ENCODE measurements around the gene GATC. TPM values are rescaled to one million over a fixed set of nuclear protein-coding genes. Genes with fewer than 3 reads are reported as not detected.
"Not testable (repeated sequence)": the region's sequence is repeated elsewhere in the genome, so short reads cannot be mapped to it uniquely, and the experiment has no call there.

GATC gene
- total RNA-seq, 2 donors from 2014 or later: 24.5 to 33.2 TPM

- no peaks in the 10 kb centered on the region for H3K27me3 Mint-ChIP-seq (ENCODE audit: insufficient read depth)
- H3K4me1 ChIP-seq (ENCODE audit: control insufficient read depth, insufficient read depth, low read length): peaks cover 4% of the 10 kb centered on the region
- H3K27ac ChIP-seq (ENCODE audit: low read depth, low read length): no peak overlapping the region
- H3K27ac Mint-ChIP-seq: peak overlapping the region; percentile 99
- peaks cover 53% of the 10 kb centered on the region for H3K36me3 Mint-ChIP-seq (ENCODE audit: low read depth)
- peaks cover 9% of the 10 kb centered on the region for H3K4me1 Mint-ChIP-seq
- TF ChIP-seq CTCF (conservative IDR thresholded peaks at IDR 0.05): no peak
- peak overlapping the region; percentile 100 for H3K4me3 ChIP-seq (ENCODE audit: low read length)
- H3K36me3 ChIP-seq (ENCODE audit: control insufficient read depth, insufficient read depth, low read length): peaks cover 58% of the 10 kb centered on the region
- no peak overlapping the region for H3K9ac ChIP-seq (ENCODE audit: extremely low read depth, low read length, poor library complexity, severe bottlenecking)
- DNase-seq: no peak
- WGBS, 2 experiments (ENCODE audit: insufficient coverage in 1 of 2, insufficient read length in 1 of 2): 82 to 97% methylated on average over 3 to 4 of the region's 4 CpGs
- no peaks in the 10 kb centered on the region for H3K9me3 Mint-ChIP-seq
- H3K9me3 ChIP-seq (ENCODE audit: control insufficient read depth, low read length): no peaks in the 10 kb centered on the region
- peak overlapping the region; percentile 99 for H3K4me3 Mint-ChIP-seq
- no peaks in the 10 kb centered on the region for H3K27me3 ChIP-seq (ENCODE audit: control insufficient read depth, insufficient read depth, low read length, poor library complexity, severe bottlenecking)
Measured at GRCh38 chr12:120447992-120448391, 1.7 kb downstream of the GATC start.

GRCh38 chr12:120452524-120452923, 6.3 kb downstream of the GATC start:
- not testable (repeated sequence) for H3K27ac ChIP-seq (ENCODE audit: low read depth, low read length); H3K27ac Mint-ChIP-seq; DNase-seq; H3K9ac ChIP-seq (ENCODE audit: extremely low read depth, low read length, poor library complexity, severe bottlenecking); H3K4me3 Mint-ChIP-seq; H3K4me1 ChIP-seq (ENCODE audit: control insufficient read depth, insufficient read depth, low read length); H3K9me3 ChIP-seq (ENCODE audit: control insufficient read depth, low read length); H3K27me3 Mint-ChIP-seq (ENCODE audit: insufficient read depth); H3K27me3 ChIP-seq (ENCODE audit: control insufficient read depth, insufficient read depth, low read length, poor library complexity, severe bottlenecking); H3K4me1 Mint-ChIP-seq; H3K9me3 Mint-ChIP-seq
- 93 to 97% methylated on average over 4 to 5 of the region's 5 CpGs for WGBS, 2 experiments (ENCODE audit: insufficient coverage in 1 of 2, insufficient read length in 1 of 2)
- H3K36me3 Mint-ChIP-seq (ENCODE audit: low read depth): peaks cover 68% of the 10 kb centered on the region
- peaks cover 80% of the 10 kb centered on the region for H3K36me3 ChIP-seq (ENCODE audit: control insufficient read depth, insufficient read depth, low read length)
- peak overlapping the region; percentile 25 for H3K4me3 ChIP-seq (ENCODE audit: low read length)

GRCh38 chr12:120453060-120453750, 7.0 kb downstream of the GATC start:
- Mint-ChIP-seq H3K4me1 (no peaks in the 10 kb centered on the region), H3K4me3 (no peak overlapping the region), H3K27ac (peak overlapping the region; percentile 48), H3K36me3 (ENCODE audit: low read depth) (peaks cover 64% of the 10 kb centered on the region), H3K27me3 (ENCODE audit: insufficient read depth) (no peaks in the 10 kb centered on the region), H3K9me3 (no peaks in the 10 kb centered on the region)
- DNase-seq: no peak
- WGBS, 2 experiments (ENCODE audit: insufficient coverage in 1 of 2, insufficient read length in 1 of 2): 86 to 88% methylated on average over 3 of the region's 3 CpGs
- no peak overlapping the region for H3K9ac ChIP-seq (ENCODE audit: extremely low read depth, low read length, poor library complexity, severe bottlenecking)
- TF ChIP-seq CTCF (conservative IDR thresholded peaks at IDR 0.05): no peak
- H3K36me3 ChIP-seq (ENCODE audit: control insufficient read depth, insufficient read depth, low read length): peaks cover 80% of the 10 kb centered on the region
- no peaks in the 10 kb centered on the region for H3K27me3 ChIP-seq (ENCODE audit: control insufficient read depth, insufficient read depth, low read length, poor library complexity, severe bottlenecking)
- peak overlapping the region; percentile 25 for H3K4me3 ChIP-seq (ENCODE audit: low read length)
- no peaks in the 10 kb centered on the region for H3K9me3 ChIP-seq (ENCODE audit: control insufficient read depth, low read length)
- H3K4me1 ChIP-seq (ENCODE audit: control insufficient read depth, insufficient read depth, low read length): peaks cover 4% of the 10 kb centered on the region
- H3K27ac ChIP-seq (ENCODE audit: low read depth, low read length): no peak overlapping the region

Data from endodermal cell (in vitro differentiated cells).